HepG2 (cell line): Measurements from ENCODE around the gene NOB1. TPM values are rescaled to one million over a fixed set of nuclear protein-coding genes. Genes with fewer than 3 reads are reported as not detected.
A peak's percentile ranks its signal among the peaks of the same experiment; 100 is the strongest.

Experiments used
- CERS6 ChIP-seq: sonication (generic); formaldehyde crosslinking; IDR thresholded peaks from 2 replicates; pipeline ENCODE4 v1.5.0; 2020; ENCODE audit warnings: missing genetic modification reagents
- DNMT1 ChIP-seq: sonication (generic); formaldehyde crosslinking; IDR thresholded peaks from 2 replicates; pipeline ENCODE4 v1.5.1; 2020; ENCODE audit warnings: mild to moderate bottlenecking, missing genetic modification reagents
- DNMT3B ChIP-seq: conservative IDR thresholded peaks from 2 replicates; pipeline ENCODE4 v1.6.1; 2016; ENCODE audit warnings: missing biosample characterization, control low read depth
- ESRRA ChIP-seq: sonication (generic); formaldehyde crosslinking; IDR thresholded peaks from 2 replicates; pipeline ENCODE4 v1.5.1; 2020; ENCODE audit warnings: mild to moderate bottlenecking, low read depth, missing genetic modification reagents
- HINFP ChIP-seq: sonication (generic); formaldehyde crosslinking; IDR thresholded peaks from 2 replicates; pipeline ENCODE4 v1.4.0; 2020; ENCODE audit warnings: low read depth, mild to moderate bottlenecking, missing genetic modification reagents
- IRF1 ChIP-seq: sonication (generic); formaldehyde crosslinking; IDR thresholded peaks from 2 replicates; pipeline ENCODE4 v1.4.0; 2020; ENCODE audit warnings: low read depth, mild to moderate bottlenecking, missing genetic modification reagents
- NFKBIZ ChIP-seq: IDR thresholded peaks from 2 replicates; pipeline ENCODE4 v1.6.1; 2018; ENCODE audit warnings: missing genetic modification reagents, missing compliant biosample characterization
- PHF5A ChIP-seq: IDR thresholded peaks from one replicate; pipeline ENCODE4 v1.6.1; 2018; ENCODE audit warnings: low read depth, missing genetic modification reagents; ENCODE audit not compliant: unreplicated experiment
- RORA ChIP-seq: sonication (generic); formaldehyde crosslinking; IDR thresholded peaks from 2 replicates; pipeline ENCODE4 v1.5.0; 2020; ENCODE audit warnings: mild to moderate bottlenecking, missing genetic modification reagents, moderate library complexity
- ZFP36 ChIP-seq: fragments of 150-350 bp; IDR thresholded peaks from 2 replicates; pipeline ENCODE4 v1.6.1; 2018; ENCODE audit warnings: borderline replicate concordance, low read length, low read depth; ENCODE audit not compliant: partially characterized antibody
- ZNF276 ChIP-seq: sonication (generic); formaldehyde crosslinking; IDR thresholded peaks from 2 replicates; pipeline ENCODE4 v1.4.0; 2020; ENCODE audit warnings: mild to moderate bottlenecking, low read depth, missing genetic modification reagents
- ZNF431 ChIP-seq: sonication (generic); formaldehyde crosslinking; IDR thresholded peaks from 2 replicates; pipeline ENCODE4 v1.9.0; 2022; ENCODE audit warnings: missing genetic modification reagents, low read depth, mild to moderate bottlenecking, borderline replicate concordance
- ZNF503 ChIP-seq: sonication (generic); formaldehyde crosslinking; IDR thresholded peaks from 2 replicates; pipeline ENCODE4 v1.4.0; 2020; ENCODE audit warnings: missing genetic modification reagents
- ZSCAN9 ChIP-seq: IDR thresholded peaks from 2 replicates; pipeline ENCODE4 v1.6.1; 2016; ENCODE audit warnings: borderline replicate concordance
- polyA plus RNA-seq, 8 experiments: library from polyadenylated mRNA; depleted of rRNA in 3 of 8; stranded (reverse) in 7 of 8; unstranded in 1 of 8; fragments of >200 nt; fragmentation: Illumina TruSeq in 4 of 8; extraction: Trizol in 4 of 8; gene quantifications; 2 replicates each; pipeline versions ENCODE4 v1.2.1 to v1.2.3, GENCODE V29; 2011 to 2016; ENCODE audit warnings: low read depth in 4 of 8, missing spikeins in 1 of 8, mixed read lengths in 1 of 8; ENCODE audit not compliant: insufficient read depth in 1 of 8
- total RNA-seq, 5 experiments: library from RNA; depleted of rRNA; stranded (reverse); fragments of >200 nt; fragmentation: Illumina TruSeq; extraction: Trizol; gene quantifications; 2 replicates each; pipeline ENCODE4 v1.2.3, GENCODE V29; 2016; ENCODE audit warnings: low read depth in 1 of 5
- TF ChIP-seq, protein P1 (sequence below): sonication (generic); formaldehyde crosslinking; conservative IDR thresholded peaks from 2 replicates; pipeline ENCODE4 v1.4.0; 2020; ENCODE audit warnings: missing genetic modification reagents
- TF ChIP-seq, protein P2 (sequence below): sonication (generic); formaldehyde crosslinking; IDR thresholded peaks from 2 replicates; pipeline ENCODE4 v1.4.0; 2020; ENCODE audit warnings: mild to moderate bottlenecking, missing genetic modification reagents
- TF ChIP-seq, protein P3 (sequence below): sonication (generic); formaldehyde crosslinking; IDR thresholded peaks from 2 replicates; pipeline ENCODE4 v1.9.0; 2022; ENCODE audit warnings: missing genetic modification reagents, mild to moderate bottlenecking, borderline replicate concordance

NOB1 gene
- total and polyA plus RNA-seq, 2 of the 13 experiments (the other 11 are each of a cell fraction or from before 2014, with no cell fraction given): 47.1 to 162 TPM

DNA sequence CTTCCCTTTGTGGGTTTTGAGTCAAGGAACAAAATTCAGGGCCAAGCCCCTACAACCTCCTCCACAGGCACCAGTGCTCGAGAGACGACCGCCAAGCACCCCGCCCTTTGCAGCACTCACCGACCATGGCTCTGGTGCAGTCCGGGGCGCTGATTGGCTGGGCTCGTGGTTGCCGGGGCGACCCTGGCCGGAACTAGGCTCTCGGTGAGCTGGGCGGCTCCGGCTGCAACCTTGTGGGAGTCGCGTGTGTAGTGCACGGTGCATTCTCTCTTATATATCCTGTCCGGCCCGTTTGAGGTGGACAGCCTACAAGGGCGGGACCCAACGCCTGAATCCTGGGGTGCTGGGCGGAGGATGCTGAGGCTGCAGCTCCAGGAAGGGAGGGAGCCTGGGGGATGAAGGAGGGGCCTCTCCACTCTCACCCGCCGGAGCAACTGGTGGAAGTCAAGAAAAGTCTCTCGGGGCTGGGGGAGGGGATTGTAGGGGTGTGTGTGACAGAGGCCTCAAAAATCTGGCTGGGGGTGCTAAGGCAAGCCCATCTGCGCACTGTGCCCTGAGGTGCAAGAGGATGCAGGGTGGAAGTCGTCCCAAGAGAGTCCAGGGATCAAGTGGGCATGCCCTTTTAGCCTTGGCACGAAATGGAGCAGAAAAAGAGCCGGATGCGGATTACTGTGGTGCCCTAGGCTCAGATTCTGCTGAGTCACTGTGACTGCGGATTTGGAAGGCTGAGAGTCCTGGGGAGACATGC lies 28.2 kb downstream of the NOB1 start, which contains the start of gene NQO1 (continued):
- TF ChIP-seq HINFP (no peak), DNMT1 (CRISPR knock-in tag) (no peak), ZFP36 (no peak), PHF5A (CRISPR knock-in tag) (no peak), ESRRA (CRISPR knock-in tag) (no peak), DNMT3B (no peak), IRF1 (CRISPR knock-in tag) (no peak), NFKBIZ (peak; percentile 72), CERS6 (CRISPR knock-in tag) (no peak), ZSCAN9 (peak; percentile 74), ZNF503 (CRISPR knock-in tag) (no peak), ZNF276 (CRISPR knock-in tag) (no peak; the same call in 1 of the 2 replicates), RORA (CRISPR knock-in tag) (0 out of 2 replicates have a peak, but pooled peaks have one; percentile 62), ZNF431 (CRISPR knock-in tag) (peak; percentile 76)
- TF ChIP-seq, protein P1, sequence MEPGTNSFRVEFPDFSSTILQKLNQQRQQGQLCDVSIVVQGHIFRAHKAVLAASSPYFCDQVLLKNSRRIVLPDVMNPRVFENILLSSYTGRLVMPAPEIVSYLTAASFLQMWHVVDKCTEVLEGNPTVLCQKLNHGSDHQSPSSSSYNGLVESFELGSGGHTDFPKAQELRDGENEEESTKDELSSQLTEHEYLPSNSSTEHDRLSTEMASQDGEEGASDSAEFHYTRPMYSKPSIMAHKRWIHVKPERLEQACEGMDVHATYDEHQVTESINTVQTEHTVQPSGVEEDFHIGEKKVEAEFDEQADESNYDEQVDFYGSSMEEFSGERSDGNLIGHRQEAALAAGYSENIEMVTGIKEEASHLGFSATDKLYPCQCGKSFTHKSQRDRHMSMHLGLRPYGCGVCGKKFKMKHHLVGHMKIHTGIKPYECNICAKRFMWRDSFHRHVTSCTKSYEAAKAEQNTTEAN: no peak; the same call in 1 of the 2 replicates
- TF ChIP-seq, protein P2, sequence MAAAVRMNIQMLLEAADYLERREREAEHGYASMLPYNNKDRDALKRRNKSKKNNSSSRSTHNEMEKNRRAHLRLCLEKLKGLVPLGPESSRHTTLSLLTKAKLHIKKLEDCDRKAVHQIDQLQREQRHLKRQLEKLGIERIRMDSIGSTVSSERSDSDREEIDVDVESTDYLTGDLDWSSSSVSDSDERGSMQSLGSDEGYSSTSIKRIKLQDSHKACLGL (CRISPR knock-in tag): peak; percentile 28; the same call in 1 of the 2 replicates
- TF ChIP-seq, protein P3, sequence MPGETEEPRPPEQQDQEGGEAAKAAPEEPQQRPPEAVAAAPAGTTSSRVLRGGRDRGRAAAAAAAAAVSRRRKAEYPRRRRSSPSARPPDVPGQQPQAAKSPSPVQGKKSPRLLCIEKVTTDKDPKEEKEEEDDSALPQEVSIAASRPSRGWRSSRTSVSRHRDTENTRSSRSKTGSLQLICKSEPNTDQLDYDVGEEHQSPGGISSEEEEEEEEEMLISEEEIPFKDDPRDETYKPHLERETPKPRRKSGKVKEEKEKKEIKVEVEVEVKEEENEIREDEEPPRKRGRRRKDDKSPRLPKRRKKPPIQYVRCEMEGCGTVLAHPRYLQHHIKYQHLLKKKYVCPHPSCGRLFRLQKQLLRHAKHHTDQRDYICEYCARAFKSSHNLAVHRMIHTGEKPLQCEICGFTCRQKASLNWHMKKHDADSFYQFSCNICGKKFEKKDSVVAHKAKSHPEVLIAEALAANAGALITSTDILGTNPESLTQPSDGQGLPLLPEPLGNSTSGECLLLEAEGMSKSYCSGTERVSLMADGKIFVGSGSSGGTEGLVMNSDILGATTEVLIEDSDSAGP (CRISPR knock-in tag): peak; percentile 59; the same call in 1 of the 2 replicates
